ENCODE data around the gene OR13C8. TPM values are rescaled to one million over a fixed set of nuclear protein-coding genes. Genes with fewer than 3 reads are reported as not detected.

The OR13C8 gene
- total RNA-seq, 1 experiment from 2014 or later = not detected

GRCh38 chr9:104572612-104573011, 3.6 kb downstream of the OR13C8 start:
- no peak overlapping the region for H2AFZ ChIP-seq
- intact Hi-C loops (cut with micrococcal nuclease; ENCODE audit: unreplicated experiment) = no loop called here
- H3K27me3 ChIP-seq (ENCODE audit: insufficient read depth, low read depth) = no peaks in the 10 kb centered on the region
- H4K20me1 ChIP-seq (ENCODE audit: insufficient read depth) = no peaks in the 10 kb centered on the region
- no TSS peak for BruUV-seq (replicated peaks)
- no peaks in the 10 kb centered on the region for H3K36me3 ChIP-seq (ENCODE audit: low read depth)
- H3K4me3 ChIP-seq = no peak overlapping the region
- no peak for TF ChIP-seq EZH2 (IDR thresholded peaks at IDR 0.05; ENCODE audit: low read depth)
- no peak for TF ChIP-seq CTCF (conservative IDR thresholded peaks at IDR 0.05)
- POLR2A ChIA-PET (ENCODE audit: unreplicated experiment) = no interaction called here
- CTCF ChIA-PET = no interaction called here
- H3K9me3 ChIP-seq (ENCODE audit: insufficient read depth, low read depth) = no peaks in the 10 kb centered on the region; the same call in 1 of the 2 replicates
- no peak overlapping the region for H3K4me2 ChIP-seq
- no peak for DNase-seq
- no peak overlapping the region for H3K27ac ChIP-seq
- no peaks in the 10 kb centered on the region for H3K4me1 ChIP-seq (replicated peaks; ENCODE audit: insufficient read depth)
- H3F3A ChIP-seq (ENCODE audit: insufficient read depth, low read depth) = no peaks in the 10 kb centered on the region
- H3K79me2 ChIP-seq (ENCODE audit: low read depth) = no peaks in the 10 kb centered on the region
- H3K9me2 ChIP-seq (ENCODE audit: insufficient read depth) = no peaks in the 10 kb centered on the region; the same call in 1 of the 2 replicates

- intact Hi-C loops (cut with micrococcal nuclease; ENCODE audit: unreplicated experiment) = no loop called here
Observed at GRCh38 chr9:104575456-104575855, 6.5 kb downstream of the OR13C8 start.

GRCh38 chr9:104577263-104577662, 8.3 kb downstream of the OR13C8 start:
- no peak for TF ChIP-seq CTCF (conservative IDR thresholded peaks at IDR 0.05)
- no peak for TF ChIP-seq EZH2 (IDR thresholded peaks at IDR 0.05; ENCODE audit: low read depth)

More at GRCh38 chr9:104575456-104575855, 6.5 kb downstream of the OR13C8 start:
- H3K4me2 ChIP-seq = no peak overlapping the region
- TF ChIP-seq EZH2 (IDR thresholded peaks at IDR 0.05; ENCODE audit: low read depth) (no peak), CTCF (conservative IDR thresholded peaks at IDR 0.05) (no peak)
- H3K9me3 ChIP-seq (ENCODE audit: insufficient read depth, low read depth) = no peaks in the 10 kb centered on the region; the same call in 1 of the 2 replicates
- no peak overlapping the region for H3K4me3 ChIP-seq
- H4K20me1 ChIP-seq (ENCODE audit: insufficient read depth) = no peaks in the 10 kb centered on the region
- no peak for DNase-seq
- no peaks in the 10 kb centered on the region for H3K36me3 ChIP-seq (ENCODE audit: low read depth)
- no peak overlapping the region for H3K27ac ChIP-seq
- ChIA-PET CTCF (no interaction called here), POLR2A (ENCODE audit: unreplicated experiment) (no interaction called here)
- no peaks in the 10 kb centered on the region for H3K27me3 ChIP-seq (ENCODE audit: insufficient read depth, low read depth)
- no peak overlapping the region for H2AFZ ChIP-seq
- peaks cover 6% of the 10 kb centered on the region; the same call in 1 of the 2 replicates for H3K9me2 ChIP-seq (ENCODE audit: insufficient read depth)
- no TSS peak for BruUV-seq (replicated peaks)
- H3F3A ChIP-seq (ENCODE audit: insufficient read depth, low read depth) = no peaks in the 10 kb centered on the region
- H3K79me2 ChIP-seq (ENCODE audit: low read depth) = no peaks in the 10 kb centered on the region
- no peaks in the 10 kb centered on the region for H3K4me1 ChIP-seq (replicated peaks; ENCODE audit: insufficient read depth)

More at GRCh38 chr9:104577263-104577662, 8.3 kb downstream of the OR13C8 start:
- Histone ChIP-seq H3K27ac (no peak overlapping the region), H3F3A (ENCODE audit: insufficient read depth, low read depth) (no peaks in the 10 kb centered on the region), H3K27me3 (ENCODE audit: insufficient read depth, low read depth) (no peaks in the 10 kb centered on the region), H3K9me2 (ENCODE audit: insufficient read depth) (0 out of 2 replicates have a peak, but pooled peaks cover 6% of the 10 kb centered on the region), H4K20me1 (ENCODE audit: insufficient read depth) (no peaks in the 10 kb centered on the region), H2AFZ (no peak overlapping the region), H3K4me1 (replicated peaks; ENCODE audit: insufficient read depth) (no peaks in the 10 kb centered on the region), H3K4me3 (no peak overlapping the region), H3K4me2 (no peak overlapping the region), H3K36me3 (ENCODE audit: low read depth) (no peaks in the 10 kb centered on the region), H3K9me3 (ENCODE audit: insufficient read depth, low read depth) (no peaks in the 10 kb centered on the region), H3K79me2 (ENCODE audit: low read depth) (no peaks in the 10 kb centered on the region)
- BruUV-seq (replicated peaks) = no TSS peak
- intact Hi-C loops (cut with micrococcal nuclease; ENCODE audit: unreplicated experiment) = no loop called here
- no peak for DNase-seq
- CTCF ChIA-PET = no interaction called here
- POLR2A ChIA-PET (ENCODE audit: unreplicated experiment) = no interaction called here
